ENCODE measurements around the gene CDHR2.

CDHR2 gene

DNA sequence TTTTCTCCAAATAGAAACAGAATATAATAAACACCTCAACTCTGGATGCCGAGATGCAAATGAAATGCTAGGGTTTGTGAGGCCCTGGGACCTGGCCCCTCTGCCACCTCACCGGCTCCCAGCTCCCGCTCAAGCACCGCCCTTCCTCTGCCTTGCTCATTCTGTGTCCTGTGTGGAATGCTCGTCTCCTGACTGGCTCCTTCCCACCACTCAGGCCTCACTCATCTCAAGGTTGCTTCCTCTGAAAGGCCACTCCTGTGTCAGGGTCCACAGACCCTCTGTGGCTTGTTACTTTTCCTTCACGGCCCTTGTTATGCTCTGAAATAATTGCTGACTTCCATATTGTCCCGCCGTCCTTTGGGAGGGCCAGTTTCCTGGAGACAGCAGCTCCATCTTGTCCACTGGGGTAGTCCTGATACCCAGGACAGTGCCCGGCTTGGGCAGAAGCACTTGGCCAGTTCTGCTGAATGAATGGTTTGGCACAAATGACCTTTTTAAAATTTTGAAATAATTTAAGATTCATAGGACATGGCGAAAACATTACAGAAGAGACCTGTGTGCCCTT is 27.4 kb upstream of the CDHR2 start:
- TF ChIP-seq, protein P1, sequence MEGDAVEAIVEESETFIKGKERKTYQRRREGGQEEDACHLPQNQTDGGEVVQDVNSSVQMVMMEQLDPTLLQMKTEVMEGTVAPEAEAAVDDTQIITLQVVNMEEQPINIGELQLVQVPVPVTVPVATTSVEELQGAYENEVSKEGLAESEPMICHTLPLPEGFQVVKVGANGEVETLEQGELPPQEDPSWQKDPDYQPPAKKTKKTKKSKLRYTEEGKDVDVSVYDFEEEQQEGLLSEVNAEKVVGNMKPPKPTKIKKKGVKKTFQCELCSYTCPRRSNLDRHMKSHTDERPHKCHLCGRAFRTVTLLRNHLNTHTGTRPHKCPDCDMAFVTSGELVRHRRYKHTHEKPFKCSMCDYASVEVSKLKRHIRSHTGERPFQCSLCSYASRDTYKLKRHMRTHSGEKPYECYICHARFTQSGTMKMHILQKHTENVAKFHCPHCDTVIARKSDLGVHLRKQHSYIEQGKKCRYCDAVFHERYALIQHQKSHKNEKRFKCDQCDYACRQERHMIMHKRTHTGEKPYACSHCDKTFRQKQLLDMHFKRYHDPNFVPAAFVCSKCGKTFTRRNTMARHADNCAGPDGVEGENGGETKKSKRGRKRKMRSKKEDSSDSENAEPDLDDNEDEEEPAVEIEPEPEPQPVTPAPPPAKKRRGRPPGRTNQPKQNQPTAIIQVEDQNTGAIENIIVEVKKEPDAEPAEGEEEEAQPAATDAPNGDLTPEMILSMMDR (IDR thresholded peaks at IDR 0.05; ENCODE audit: borderline replicate concordance, control extremely low read depth, extremely low read depth, insufficient read depth, missing control alignments), result no peak
- in situ Hi-C loops (cut with MboI; ENCODE audit: low sequenced_read_pairs, unreplicated experiment), result no loop called here

DNA sequence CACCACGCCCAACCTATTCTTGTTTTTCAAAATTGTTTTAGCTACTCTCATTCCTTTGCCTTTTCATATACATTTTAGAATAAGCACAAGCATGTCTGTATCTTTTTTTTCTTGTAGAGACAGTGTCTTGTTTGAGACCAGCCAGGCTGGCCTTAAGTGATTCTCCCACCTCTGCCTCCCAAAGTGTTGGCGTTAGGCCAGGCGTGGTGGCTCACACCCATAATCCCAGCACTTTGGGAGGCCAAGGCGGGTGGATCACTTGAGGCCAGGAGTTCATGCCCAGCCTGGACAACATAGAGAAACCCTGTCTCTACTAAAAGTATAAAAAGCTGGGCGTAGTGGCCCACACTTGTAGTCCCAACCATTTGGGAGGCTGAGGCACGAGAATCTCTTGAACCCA is 25.0 kb upstream of the CDHR2 start:
- TF ChIP-seq, protein P1 (IDR thresholded peaks at IDR 0.05; ENCODE audit: borderline replicate concordance, control extremely low read depth, extremely low read depth, insufficient read depth, missing control alignments), result no peak
- DNase-seq (ENCODE audit: low spot score), result no peak
- in situ Hi-C loops (cut with MboI; ENCODE audit: low sequenced_read_pairs, unreplicated experiment), result no loop called here

More for the DNA sequence above, 27.4 kb upstream of the CDHR2 start:
- no peak for DNase-seq (ENCODE audit: low spot score)

DNA sequence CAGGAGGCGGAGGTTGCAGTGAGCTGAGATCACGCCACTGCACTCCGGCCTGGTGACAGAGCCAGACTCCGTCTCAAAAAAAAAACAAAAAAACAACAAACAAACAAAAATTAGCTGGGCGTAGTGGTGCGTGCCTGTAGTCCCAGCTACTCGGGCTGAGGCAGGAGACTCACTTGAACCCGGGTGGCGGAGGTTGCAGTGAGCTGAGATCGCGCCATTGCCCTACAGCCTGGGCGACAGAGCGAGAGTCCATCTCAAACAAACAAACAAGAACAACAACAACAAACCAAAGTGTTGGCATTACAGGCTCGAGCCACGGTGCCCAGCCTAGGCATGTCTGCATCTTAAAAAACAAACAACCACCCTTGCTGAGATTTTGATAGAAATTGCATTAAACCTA is 24.2 kb upstream of the CDHR2 start:
- in situ Hi-C loops (cut with MboI; ENCODE audit: low sequenced_read_pairs, unreplicated experiment), result no loop called here
- no peak for DNase-seq (ENCODE audit: low spot score)
- TF ChIP-seq, protein P1 (IDR thresholded peaks at IDR 0.05; ENCODE audit: borderline replicate concordance, control extremely low read depth, extremely low read depth, insufficient read depth, missing control alignments), result no peak

- TF ChIP-seq, protein P1 (IDR thresholded peaks at IDR 0.05; ENCODE audit: borderline replicate concordance, control extremely low read depth, extremely low read depth, insufficient read depth, missing control alignments), result no peak
- no peak for DNase-seq (ENCODE audit: low spot score)
- in situ Hi-C loops (cut with MboI; ENCODE audit: low sequenced_read_pairs, unreplicated experiment), result no loop called here
Observed at GRCh38 chr5:176525677-176526076, 23.5 kb upstream of the CDHR2 start.

- in situ Hi-C loops (cut with MboI; ENCODE audit: low sequenced_read_pairs, unreplicated experiment), result no loop called here
- no peak for DNase-seq (ENCODE audit: low spot score)
- TF ChIP-seq, protein P1 (IDR thresholded peaks at IDR 0.05; ENCODE audit: borderline replicate concordance, control extremely low read depth, extremely low read depth, insufficient read depth, missing control alignments), result no peak
Observed at GRCh38 chr5:176526462-176526861, 22.7 kb upstream of the CDHR2 start.

GRCh38 chr5:176527246-176528222 is 21.6 kb upstream of the CDHR2 start:
- no peak for DNase-seq (ENCODE audit: low spot score)
- TF ChIP-seq, protein P1 (IDR thresholded peaks at IDR 0.05; ENCODE audit: borderline replicate concordance, control extremely low read depth, extremely low read depth, insufficient read depth, missing control alignments), result no peak
- in situ Hi-C loops (cut with MboI; ENCODE audit: low sequenced_read_pairs, unreplicated experiment), result no loop called here

Measured in GM13976 (cell line).